OCI-LY3 (cell line): Measurements from ENCODE around the gene ENTR1.

Source experiments
- H2AFZ ChIP-seq: fragments of 200-600, 300-600 bp; shearing (Covaris generic); 2 replicates; pipeline ENCODE4 v1.6.0; 2014; ENCODE audit warnings: antibody characterized with exemption, low read depth, low read length
- H3K27ac ChIP-seq: fragments of 200-600, 300-600 bp; sonication (generic); 2 replicates; pipeline ENCODE4 v1.5.1; 2014; ENCODE audit warnings: mild to moderate bottlenecking, low read length, moderate library complexity, mixed read lengths
- H3K27me3 ChIP-seq: fragments of 200-600, 300-600 bp; sonication (generic); 2 replicates; pipeline ENCODE4 v1.6.1; 2014; ENCODE audit warnings: low read depth, low read length, mixed read lengths
- H3K36me3 ChIP-seq: fragments of 200-600, 300-600 bp; sonication (generic); replicated peaks from 2 replicates; pipeline ENCODE3; 2014; ENCODE audit warnings: low read depth, low read length, mixed read lengths
- H3K4me1 ChIP-seq: fragments of 300-600, 200-600 bp; sonication (generic); 2 replicates; pipeline ENCODE4 v1.6.1; 2014; ENCODE audit warnings: low read length, mixed read lengths
- H3K4me2 ChIP-seq: fragments of 200-600, 300-600 bp; sonication (generic); 2 replicates; pipeline ENCODE4 v1.6.1; 2014; ENCODE audit warnings: low read length, mixed read lengths
- H3K4me3 ChIP-seq: fragments of 300-600, 200-600 bp; sonication (generic); 2 replicates; pipeline ENCODE4 v1.5.1; 2014; ENCODE audit warnings: antibody characterized with exemption, mild to moderate bottlenecking, low read length, moderate library complexity
- H3K79me2 ChIP-seq: fragments of 300-600, 200-600 bp; shearing (Covaris generic); 2 replicates; pipeline ENCODE4 v1.6.1; 2014; ENCODE audit warnings: mild to moderate bottlenecking, low read length, mixed read lengths
- H3K9ac ChIP-seq: fragments of 300-600, 200-600 bp; shearing (Covaris generic); 2 replicates; pipeline ENCODE4 v1.6.0; 2014; ENCODE audit warnings: mild to moderate bottlenecking, low read length, moderate library complexity
- H3K9me3 ChIP-seq: fragments of 200-600, 300-600 bp; shearing (Covaris generic); 2 replicates; pipeline ENCODE4 v1.6.1; 2014; ENCODE audit warnings: low read length, mixed read lengths; ENCODE audit not compliant: insufficient read depth
- H4K20me1 ChIP-seq: fragments of 200-600, 300-600 bp; sonication (generic); 2 replicates; pipeline ENCODE4 v1.6.1; 2016; ENCODE audit warnings: low read length, mixed read lengths; ENCODE audit not compliant: insufficient read depth
- CTCF ChIP-seq: fragments of 200-600, 300-600 bp; sonication (generic); IDR thresholded peaks from 2 replicates; pipeline ENCODE4 v1.5.1; 2014; ENCODE audit warnings: antibody characterized with exemption, low read length, low read depth
- EZH2phosphoT487 ChIP-seq: fragments of 200-600 bp; shearing (Covaris generic); IDR thresholded peaks from 2 replicates; pipeline ENCODE4 v1.6.1; 2018; ENCODE audit warnings: antibody characterized with exemption, mixed run types, low read depth

Gene ENTR1

GRCh38 chr9:136368190-136368589 is 42.2 kb downstream of the ENTR1 start:
- H3K36me3 ChIP-seq, result peaks cover 4% of the 10 kb centered on the region
- no peaks in the 10 kb centered on the region for H3K27me3 ChIP-seq
- H3K79me2 ChIP-seq, result no peaks in the 10 kb centered on the region
- H3K4me2 ChIP-seq, result no peak overlapping the region
- H3K9ac ChIP-seq, result no peak overlapping the region
- H3K4me3 ChIP-seq, result no peak overlapping the region
- no peaks in the 10 kb centered on the region for H3K9me3 ChIP-seq
- H2AFZ ChIP-seq, result no peak overlapping the region
- no peak overlapping the region for H3K27ac ChIP-seq
- TF ChIP-seq CTCF (no peak), EZH2phosphoT487 (no peak)
- H3K4me1 ChIP-seq, result peaks cover 15% of the 10 kb centered on the region
- H4K20me1 ChIP-seq, result no peaks in the 10 kb centered on the region

- Histone ChIP-seq H4K20me1 (no peaks in the 10 kb centered on the region), H2AFZ (no peak overlapping the region), H3K27ac (no peak overlapping the region), H3K27me3 (no peaks in the 10 kb centered on the region), H3K79me2 (no peaks in the 10 kb centered on the region), H3K9ac (no peak overlapping the region), H3K9me3 (no peaks in the 10 kb centered on the region), H3K4me1 (peaks cover 18% of the 10 kb centered on the region), H3K4me2 (no peak overlapping the region), H3K4me3 (no peak overlapping the region), H3K36me3 (peaks cover 4% of the 10 kb centered on the region)
- no peak for TF ChIP-seq EZH2phosphoT487
- TF ChIP-seq CTCF, result no peak
These were observed 42.9 kb downstream of the ENTR1 start for GRCh38 chr9:136367296-136368145.

GRCh38 chr9:136366826-136367225 is 43.6 kb downstream of the ENTR1 start:
- H3K9ac ChIP-seq, result no peak overlapping the region
- H2AFZ ChIP-seq, result no peak overlapping the region
- H3K4me2 ChIP-seq, result no peak overlapping the region
- no peak overlapping the region for H3K4me3 ChIP-seq
- no peaks in the 10 kb centered on the region for H3K9me3 ChIP-seq
- peaks cover 18% of the 10 kb centered on the region for H3K4me1 ChIP-seq
- H3K27ac ChIP-seq, result no peak overlapping the region
- TF ChIP-seq EZH2phosphoT487, result no peak
- H3K27me3 ChIP-seq, result no peaks in the 10 kb centered on the region
- H3K36me3 ChIP-seq, result peaks cover 4% of the 10 kb centered on the region
- no peaks in the 10 kb centered on the region for H4K20me1 ChIP-seq
- no peaks in the 10 kb centered on the region for H3K79me2 ChIP-seq

GRCh38 chr9:136365775-136366222 is 44.6 kb downstream of the ENTR1 start:
- H3K27me3 ChIP-seq, result no peaks in the 10 kb centered on the region
- H3K4me1 ChIP-seq, result peaks cover 18% of the 10 kb centered on the region
- H3K4me3 ChIP-seq, result no peak overlapping the region
- H3K27ac ChIP-seq, result peak overlapping the region; percentile 30; the same call in 1 of the 2 replicates
- H3K9me3 ChIP-seq, result no peaks in the 10 kb centered on the region
- H3K4me2 ChIP-seq, result peak overlapping the region; percentile 20
- TF ChIP-seq EZH2phosphoT487 (no peak), CTCF (no peak)
- peak overlapping the region; percentile 54; the same call in 1 of the 2 replicates for H2AFZ ChIP-seq
- no peak overlapping the region for H3K9ac ChIP-seq
- peaks cover 4% of the 10 kb centered on the region for H3K36me3 ChIP-seq
- H4K20me1 ChIP-seq, result no peaks in the 10 kb centered on the region
- H3K79me2 ChIP-seq, result no peaks in the 10 kb centered on the region
